Stimulated activated CD8-positive, alpha-beta memory T cell treated with anti-CD3 and anti-CD28 coated beads, Interleukin-7, amount 100 ng/mL, for 48 hours (primary cell): ENCODE data around the gene NGB.

ENCODE experiments used
- DNase-seq, 2 donors: peaks; one replicate each; pipeline ENCODE4 v3.0.0-alpha.2; 2020; ENCODE audit warnings: low read depth in 1 of 2; ENCODE audit errors: extremely low read depth in 1 of 2

NGB gene

DNA sequence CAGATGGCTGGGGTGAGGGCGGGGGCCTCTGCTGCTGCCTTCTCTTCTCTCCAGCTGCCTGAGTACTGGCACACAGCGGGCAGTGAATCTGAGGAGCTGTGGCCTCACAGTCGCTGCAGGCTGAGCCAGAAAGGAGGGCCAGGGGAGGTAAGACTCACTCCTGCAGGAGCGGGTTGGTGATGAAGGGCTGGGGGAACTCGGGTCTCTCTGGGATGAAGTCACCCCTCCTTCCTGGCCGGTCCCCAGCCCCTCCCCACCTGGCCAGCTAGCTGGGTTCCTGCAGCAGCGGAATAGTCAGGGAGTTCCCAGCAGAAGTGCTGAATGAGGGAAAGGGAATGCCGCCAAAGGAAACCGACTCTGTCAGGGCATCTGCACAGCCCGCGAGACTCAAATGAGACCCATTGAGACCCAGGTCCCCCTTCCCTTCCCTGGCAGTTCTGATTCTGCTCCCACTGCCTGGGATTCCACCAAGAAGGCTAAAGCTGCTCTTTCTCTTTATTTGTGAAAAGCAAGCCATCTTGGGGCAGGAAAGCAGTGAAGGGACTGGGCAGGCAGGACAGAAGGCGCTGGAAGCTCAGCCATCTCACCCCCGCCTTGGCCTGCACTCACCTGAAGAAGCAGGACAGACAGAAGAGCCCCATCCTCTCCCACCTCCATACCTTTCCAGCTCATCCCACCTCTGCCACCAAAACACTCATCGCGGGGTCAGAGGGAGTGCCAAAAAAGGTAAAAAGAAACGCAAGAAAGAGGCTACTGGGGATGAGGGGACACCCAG, 5.3 kb downstream of the NGB start:
- DNase-seq = no peak

DNA sequence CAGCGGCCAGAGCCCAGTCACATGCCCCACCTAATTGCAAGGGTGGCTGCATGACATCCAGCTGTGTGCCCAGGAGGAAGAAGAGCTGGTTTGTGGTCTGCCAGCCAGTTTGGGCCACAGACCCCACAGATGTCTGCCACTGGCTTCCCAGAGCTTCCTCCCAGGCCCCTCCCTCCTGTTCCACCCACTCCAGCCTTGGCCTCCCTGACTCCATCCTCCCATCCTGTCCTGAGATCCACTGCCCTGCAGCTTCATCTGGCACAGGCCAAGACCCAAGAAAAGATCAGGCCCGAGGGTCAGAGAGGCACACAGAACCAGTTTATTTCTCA, 5.9 kb downstream of the NGB start:
- no peak for DNase-seq

DNA sequence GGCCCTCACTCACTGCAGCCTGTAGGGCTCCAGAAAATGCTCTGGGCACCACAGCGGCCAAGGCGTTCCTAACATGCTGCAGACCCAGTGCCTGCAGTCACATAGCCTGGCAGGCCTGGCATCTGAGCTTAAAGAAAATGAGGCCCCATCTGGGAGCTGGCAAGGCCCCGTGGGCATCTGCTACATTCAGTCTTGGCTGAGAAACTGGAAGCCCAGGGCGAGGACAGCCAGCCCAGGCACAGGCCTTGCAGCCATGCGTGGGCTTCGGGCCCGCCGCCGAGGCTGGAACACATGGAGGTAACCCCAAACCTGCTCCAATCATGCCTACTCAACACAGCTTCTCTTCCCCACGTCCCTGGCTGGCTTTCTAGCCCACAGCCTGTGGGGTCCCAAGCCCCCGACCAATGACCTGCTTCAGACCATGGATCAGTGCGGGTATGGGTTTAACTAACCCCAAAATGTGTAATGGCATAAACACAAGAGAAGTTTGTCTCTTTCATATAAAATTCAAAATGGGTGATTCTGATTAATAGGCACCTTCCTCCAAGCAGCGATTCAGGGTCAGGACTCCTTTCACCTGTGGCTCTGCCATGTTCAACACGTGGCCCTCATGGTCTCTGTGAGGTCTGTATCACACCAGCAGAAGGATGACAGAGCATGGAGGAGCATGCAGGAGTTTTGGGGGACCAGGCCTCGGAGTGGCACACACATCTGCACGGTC, 6.4 kb downstream of the NGB start:
- DNase-seq = no peak

GRCh38 chr14:77260631-77261030, 10.4 kb downstream of the NGB start:
- no peak for DNase-seq

DNA sequence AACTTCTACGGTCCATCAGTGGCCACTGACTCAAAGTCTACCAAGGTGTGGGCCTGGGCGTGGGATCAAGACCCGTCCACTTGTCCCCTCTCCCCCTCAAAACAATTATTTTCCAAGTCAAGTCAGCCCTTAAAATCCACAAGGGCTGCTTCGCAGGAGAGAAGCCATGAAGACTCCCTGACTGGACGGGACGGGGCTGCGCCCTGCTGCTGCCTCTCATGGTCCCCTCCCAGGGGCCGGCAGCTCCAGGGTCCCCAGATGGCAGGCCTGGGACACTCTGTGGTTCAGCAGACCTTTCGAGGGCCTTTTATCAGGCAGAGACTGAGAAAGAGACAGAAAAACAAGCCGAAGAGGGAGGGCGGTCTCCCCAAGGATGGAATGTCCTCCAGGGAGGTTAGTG, 10.8 kb downstream of the NGB start:
- DNase-seq = no peak

GRCh38 chr14:77259025-77259715, 11.8 kb downstream of the NGB start:
- no peak for DNase-seq

DNA sequence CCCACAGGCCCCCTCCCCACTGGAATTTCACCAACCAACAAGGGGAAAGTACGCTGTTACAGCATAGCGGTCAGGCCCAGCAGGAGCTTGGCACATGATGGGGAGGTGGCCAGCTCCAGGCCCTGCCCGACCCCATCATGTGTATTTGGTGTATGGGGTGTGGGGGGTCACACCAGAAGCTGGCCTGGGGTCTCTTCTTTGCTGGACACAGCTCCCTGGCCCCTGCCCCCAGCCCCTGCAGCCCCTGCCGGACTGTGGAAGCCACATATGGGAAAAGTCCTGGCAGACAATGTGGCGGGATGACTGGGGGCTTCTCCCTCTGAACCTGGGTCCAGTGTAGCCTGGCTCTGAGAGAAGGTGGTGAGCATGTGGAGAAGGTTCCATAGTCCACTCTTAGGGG, 12.4 kb downstream of the NGB start:
- no peak for DNase-seq

- DNase-seq = no peak
Observed at GRCh38 chr14:77257700-77258099, 13.3 kb downstream of the NGB start.

DNA sequence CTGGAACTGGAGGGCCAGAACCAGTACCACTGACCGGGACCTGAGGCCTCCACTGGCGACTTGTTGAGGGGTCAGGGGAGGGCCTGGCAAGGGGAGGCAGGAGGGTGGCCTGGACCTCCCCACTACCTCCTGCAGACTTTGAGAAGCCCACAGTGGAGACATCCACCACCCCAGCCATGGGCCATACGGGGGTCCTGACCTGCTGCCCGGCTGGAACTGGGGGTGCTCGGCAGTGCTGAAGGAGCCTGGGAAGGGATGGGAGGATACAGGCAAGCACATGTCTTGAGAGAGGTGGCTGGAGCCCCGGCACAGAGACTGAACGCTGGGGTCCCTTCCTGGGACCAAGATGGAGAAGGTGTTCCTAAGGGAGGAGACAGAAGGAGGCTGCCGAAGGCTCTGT, 14.3 kb downstream of the NGB start:
- no peak for DNase-seq

- no peak for DNase-seq
Observed at GRCh38 chr14:77253333-77254190, 17.4 kb downstream of the NGB start.

DNA sequence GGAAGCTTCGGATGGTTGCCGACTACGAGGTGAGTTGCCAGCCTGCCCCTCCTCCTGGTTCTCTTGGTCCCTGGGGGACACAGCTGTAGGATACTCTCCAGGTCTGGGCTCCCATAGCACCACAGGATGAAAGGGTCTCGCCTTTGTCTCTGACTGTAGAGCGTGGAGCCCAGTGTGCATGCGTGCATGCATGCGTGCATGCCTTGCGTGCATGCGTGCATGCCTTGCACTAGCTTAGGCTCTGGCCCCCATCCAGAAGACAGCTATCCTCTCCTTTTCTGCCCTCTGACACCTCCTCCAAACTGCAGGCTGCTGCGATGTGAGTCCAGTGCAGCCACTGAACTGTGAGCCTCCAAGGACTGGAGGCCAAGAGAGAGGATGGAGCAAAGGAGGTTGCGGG, 19.1 kb downstream of the NGB start:
- no peak for DNase-seq

GRCh38 chr14:77250927-77251326, 20.1 kb downstream of the NGB start:
- no peak for DNase-seq

DNA sequence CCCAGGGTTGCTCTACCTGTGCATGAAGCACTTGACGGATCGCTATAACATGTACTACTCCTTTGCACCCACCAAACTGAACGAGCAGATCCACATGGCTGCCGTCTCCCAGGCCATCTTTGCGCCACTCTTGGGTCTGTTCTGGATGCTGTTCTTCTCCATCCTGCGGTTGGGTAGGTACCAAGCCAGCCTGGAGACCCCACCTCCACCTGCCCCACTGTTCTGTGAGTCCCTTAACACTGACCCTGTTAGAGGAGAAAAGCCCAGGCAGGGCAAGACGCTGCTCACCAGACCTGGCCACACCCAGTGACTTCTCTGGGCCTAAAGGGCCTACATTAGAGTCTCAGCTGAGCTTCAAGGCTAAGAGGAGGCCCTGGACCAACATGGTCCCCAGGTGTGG, 21.7 kb downstream of the NGB start:
- DNase-seq = no peak

GRCh38 chr14:77248666-77249065, 22.3 kb downstream of the NGB start:
- DNase-seq = no peak

- no peak for DNase-seq
Observed at GRCh38 chr14:77246784-77247183, 24.2 kb downstream of the NGB start.

GRCh38 chr14:77245820-77246219, 25.2 kb downstream of the NGB start:
- no peak for DNase-seq

DNA sequence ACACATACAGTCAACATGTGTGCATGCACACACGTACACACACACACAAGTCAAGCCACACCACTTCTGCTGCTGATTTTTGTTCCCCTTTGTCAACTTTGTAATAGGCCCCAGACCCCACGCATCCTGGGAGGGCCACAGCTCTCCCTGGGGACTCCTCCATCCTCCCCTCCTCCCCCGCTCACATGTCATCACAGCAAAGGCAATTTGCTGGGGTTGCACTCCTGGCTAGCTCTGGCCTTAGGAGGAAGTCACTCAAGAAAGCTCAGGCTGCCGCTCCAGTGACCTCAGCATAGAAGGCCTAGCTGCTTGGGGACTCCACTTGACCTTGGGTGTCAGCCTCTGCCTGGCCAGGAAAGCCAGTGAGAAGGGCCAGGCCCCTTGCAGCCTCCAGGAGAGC, 27.2 kb downstream of the NGB start:
- no peak for DNase-seq

GRCh38 chr14:77242752-77243151, 28.3 kb downstream of the NGB start:
- DNase-seq = no peak

GRCh38 chr14:77241955-77242354, 29.1 kb downstream of the NGB start:
- no peak for DNase-seq

DNA sequence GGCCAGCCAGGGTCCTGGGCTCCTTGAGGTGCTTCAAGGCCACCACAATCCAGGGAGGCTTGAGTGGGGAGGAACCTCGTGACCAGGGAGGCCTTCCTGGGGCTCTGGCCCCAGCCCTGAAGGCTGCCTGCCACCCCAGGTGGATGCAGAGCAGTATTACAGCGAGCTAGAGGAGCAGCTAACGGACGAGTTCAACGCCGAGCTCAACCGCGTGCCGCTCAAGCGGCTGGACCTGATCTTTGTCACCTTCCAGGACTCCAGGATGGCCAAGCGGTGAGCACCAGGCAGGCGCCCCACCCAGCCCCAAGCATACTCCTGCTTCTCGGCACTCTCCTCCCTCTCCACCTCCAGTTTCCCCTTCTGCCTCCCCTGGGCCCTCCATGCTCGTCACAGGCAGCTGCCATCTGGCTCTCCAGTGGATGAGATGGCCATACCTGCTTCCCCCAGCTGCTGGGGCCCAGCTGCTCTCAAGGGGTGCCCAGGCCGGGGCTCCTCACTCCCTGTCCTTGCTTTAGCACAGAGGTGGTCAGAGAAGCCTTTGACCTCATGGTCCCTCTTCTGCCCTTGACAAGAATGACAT, 30.6 kb downstream of the NGB start:
- DNase-seq = no peak

DNA sequence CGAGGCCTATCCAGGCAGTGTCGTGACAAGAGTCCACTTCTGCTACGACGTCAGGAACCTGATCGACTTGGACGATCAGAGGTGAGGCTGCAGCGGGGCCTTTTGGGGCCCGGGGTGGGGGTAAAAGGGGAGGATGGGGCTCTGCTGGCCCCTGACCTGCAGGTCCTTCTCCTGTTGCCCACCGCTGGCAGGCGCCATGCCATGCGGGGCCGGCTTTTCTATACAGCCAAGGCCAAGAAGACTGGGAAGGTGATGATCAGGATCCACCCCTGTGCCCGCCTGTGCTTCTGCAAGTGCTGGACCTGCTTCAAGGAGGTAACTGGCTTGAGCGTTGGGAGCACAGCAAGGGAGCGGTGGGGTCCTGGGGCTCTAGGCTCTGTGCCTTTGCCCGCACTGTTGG, 31.6 kb downstream of the NGB start:
- no peak for DNase-seq
